Heart left ventricle (tissue), 16 donors: ENCODE measurements around the gene CCDC86. TPM values are rescaled to one million over a fixed set of nuclear protein-coding genes. Genes with fewer than 3 reads are reported as not detected.

Experiments used
- ATAC-seq, 4 donors: fragments of 200-7000 bp; cut with Tn5 transposase; one replicate each; pipeline ENCODE4 v1.9.1; 2020 to 2022; ENCODE audit warnings: moderate library complexity in 4 of 4, mild to moderate bottlenecking in 3 of 4, moderate number of reproducible peaks in 1 of 4
- DNase-seq, 5 donors: peaks; one replicate each; pipeline ENCODE4 v3.0.0-alpha.2; 2020
- H3K27ac ChIP-seq, 12 donors: fragments of 200-600 bp; sonication (generic) in 4 of 12; one replicate each; pipeline versions ENCODE4 v1.5.0 to v1.8.0; 2016 to 2022; ENCODE audit warnings: mild to moderate bottlenecking in 2 of 12
- H3K27me3 ChIP-seq, 9 donors: fragments of 200-600 bp; sonication (generic) in 2 of 9; one replicate each; pipeline versions ENCODE4 v1.5.1 to v1.8.0; 2016 to 2022; ENCODE audit warnings: mild to moderate bottlenecking in 3 of 9
- H3K36me3 ChIP-seq, 9 donors: fragments of 200-600 bp; sonication (generic) in 2 of 9; one replicate each; pipeline versions ENCODE4 v1.5.0 to v1.8.0; 2018 to 2022; ENCODE audit warnings: mild to moderate bottlenecking in 2 of 9
- H3K4me1 ChIP-seq, 12 donors: fragments of 200-600 bp; sonication (generic) in 4 of 12; one replicate each; pipeline versions ENCODE4 v1.5.0 to v1.8.0; 2016 to 2022; ENCODE audit warnings: mild to moderate bottlenecking in 3 of 12
- H3K4me3 ChIP-seq, 12 donors: fragments of 200-600 bp; sonication (generic) in 4 of 12; one replicate each; pipeline versions ENCODE4 v1.5.0 to v1.8.0; 2017 to 2022; ENCODE audit warnings: mild to moderate bottlenecking in 9 of 12, moderate library complexity in 4 of 12
- H3K9me3 ChIP-seq, 12 donors: fragments of 200-600 bp; sonication (generic) in 4 of 12; one replicate each; pipeline versions ENCODE4 v1.5.0 to v1.8.0; 2016 to 2022; ENCODE audit warnings: mild to moderate bottlenecking in 1 of 12
- POLR2A ChIP-seq, 2 donors: fragments of 450-650 bp; IDR thresholded peaks; one replicate each; pipeline ENCODE4 v1.6.1; 2017; ENCODE audit warnings: antibody characterized with exemption in 2 of 2, mild to moderate bottlenecking in 2 of 2, moderate library complexity in 2 of 2
- WGBS, 4 donors: extraction: QIAGEN DNeasy Blood & Tissue Kit in 2 of 4; methylation state at CpG; one replicate each; pipeline versions ENCODE4 v1.1.5 to v1.1.7; 2013 to 2018; 5-methylcytosine and 5-hydroxymethylcytosine counted together
- intact Hi-C, 10 donors: fragments of 100-400 bp; cut with DNase I; formaldehyde crosslinking; loops; one replicate each; pipeline versions ENCODE4 v1.11.1 to v1.14.2; 2022
- polyA plus RNA-seq, 2 donors: library from polyadenylated mRNA; stranded (reverse); fragments of 200-250 nt; gene quantifications; one replicate each; pipeline ENCODE4 v1.2.3, GENCODE V29; 2013
- total RNA-seq, 9 donors: library from RNA; depleted of rRNA in 2 of 9; stranded (reverse); fragments of >200 nt in 2 of 9; fragmentation: NEBNext Ultra II Directional in 3 of 9; extraction: Animal tissue kit (Norgen Biotek cat#: 25700) in 3 of 9; gene quantifications; one replicate each; pipeline versions ENCODE4 v1.1.0 to v1.2.4, GENCODE V29; 2016 to 2023
- TF ChIP-seq, protein P1 (sequence below), 12 donors: fragments of 200-600 bp; sonication (generic) in 4 of 12; IDR thresholded peaks; one replicate each; pipeline versions ENCODE4 v1.5.0 to v1.8.0; 2018 to 2022; ENCODE audit warnings: antibody characterized with exemption in 12 of 12, mild to moderate bottlenecking in 5 of 12
- donor health status: ischemic (EF 13 %, LVEDD 7.1; RV severe dilation, severe dysfunction).
- donor health status: healthy with polysubstance abuse.
- donor health status: DM: no; HTN: yes; CAD: no.
- donor health status: DM: no; HTN: no; CAD: no.
- donor health status: ischemic (EF 25% LVEDD 6.9; RV normal size, moderate dysfunction).
- donor health status: ischemic (EF 25% LVEDD 5.7; RV mildly dilated, moderate dysfunction).
- donor health status: healthy.
- donor health status: DM: yes; HTN: yes; CAD: no.
- donor health status: ischemic (EF 35%, LVEDD 5.7; RV mildly dilated, moderate dysfunction).
- donor health status: nonischemic (EF 11% LVEDD 7.7; RV severe dilation, severe dysfunction).
- donor health status: DM: yes; HTN: yes; CAD: no.
- donor health status: PGD.
- donor health status: ischemic (EF 29% LVEDD 5.4; RV normal size, mild dysfunction).
- donor health status: nonischemic (EF 23%, LVEDD 6.1; RV moderate dilation, normal function).

The CCDC86 gene
- total and polyA plus RNA-seq, 11 donors, result 6.0 to 33.3 (median 10.1) TPM

DNA sequence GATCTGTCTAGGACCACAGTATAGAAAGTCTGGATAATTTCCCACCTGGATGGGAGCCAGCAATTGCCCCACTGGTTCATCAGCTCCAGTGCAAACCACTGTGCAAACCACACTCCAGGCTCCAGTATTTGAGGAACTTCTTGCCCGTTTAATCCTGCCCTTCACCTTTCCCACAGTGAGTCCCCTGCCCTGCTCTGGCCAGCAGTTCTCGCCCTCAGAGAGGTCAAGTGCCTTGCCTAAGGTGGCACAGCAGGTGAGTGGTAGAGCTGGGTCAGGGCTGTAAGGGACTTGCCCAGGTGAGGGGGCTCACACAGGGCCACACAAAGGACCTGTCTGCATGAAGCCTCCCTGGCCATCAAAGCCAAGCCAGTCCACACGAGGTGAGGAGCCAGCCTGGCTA, 32.7 kb upstream of the CCDC86 start:
- Histone ChIP-seq H3K4me3 (no peak overlapping the region), H3K27ac (no peak overlapping the region), H3K36me3 (no peaks in the 10 kb centered on the region), H3K27me3 (no peaks in the 10 kb centered on the region), H3K4me1 (peaks cover 0 to 5% (median 0%) of the 10 kb centered on the region in 12 donors), H3K9me3 (no peaks in the 10 kb centered on the region)
- 70 to 79% (median 77%) methylated on average over 3 of the region's 3 CpGs for WGBS, 4 donors
- ATAC-seq (peak in 1 of 4 donors; percentile 23), DNase-seq (no peak)
- TF ChIP-seq POLR2A (IDR thresholded peaks at IDR 0.05), result no peak
- intact Hi-C loops, result no loop called here

DNA sequence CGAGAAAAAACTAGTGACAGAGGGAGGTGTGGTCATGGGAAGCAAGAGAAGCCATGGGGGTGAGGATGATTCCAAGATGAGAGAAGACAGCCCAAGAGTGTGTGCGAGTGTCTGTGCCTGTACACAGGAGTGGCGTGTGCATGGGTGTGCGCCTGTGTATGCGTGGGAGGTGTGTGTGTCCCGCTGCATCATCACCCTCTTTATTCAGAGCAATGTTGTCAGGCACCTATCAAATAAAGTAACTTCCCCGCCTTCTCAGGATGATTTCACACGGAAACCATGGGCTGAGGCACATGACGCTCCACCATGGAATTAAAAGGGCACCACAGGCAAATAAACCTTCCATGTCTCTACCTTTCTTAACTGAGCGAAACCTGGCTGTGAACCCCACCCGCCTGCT, 32.2 kb upstream of the CCDC86 start:
- no peaks in the 10 kb centered on the region for H3K27me3 ChIP-seq
- no peak overlapping the region for H3K27ac ChIP-seq
- WGBS, 4 donors, result 83 to 94% (median 90%) methylated on average over 11 of the region's 11 CpGs
- peak in 1 of 4 donors; percentile 22 for ATAC-seq
- no peak for DNase-seq
- H3K4me1 ChIP-seq, result peaks cover 0 to 5% (median 0%) of the 10 kb centered on the region in 12 donors
- no peaks in the 10 kb centered on the region for H3K9me3 ChIP-seq
- no peaks in the 10 kb centered on the region for H3K36me3 ChIP-seq
- TF ChIP-seq, protein P1, sequence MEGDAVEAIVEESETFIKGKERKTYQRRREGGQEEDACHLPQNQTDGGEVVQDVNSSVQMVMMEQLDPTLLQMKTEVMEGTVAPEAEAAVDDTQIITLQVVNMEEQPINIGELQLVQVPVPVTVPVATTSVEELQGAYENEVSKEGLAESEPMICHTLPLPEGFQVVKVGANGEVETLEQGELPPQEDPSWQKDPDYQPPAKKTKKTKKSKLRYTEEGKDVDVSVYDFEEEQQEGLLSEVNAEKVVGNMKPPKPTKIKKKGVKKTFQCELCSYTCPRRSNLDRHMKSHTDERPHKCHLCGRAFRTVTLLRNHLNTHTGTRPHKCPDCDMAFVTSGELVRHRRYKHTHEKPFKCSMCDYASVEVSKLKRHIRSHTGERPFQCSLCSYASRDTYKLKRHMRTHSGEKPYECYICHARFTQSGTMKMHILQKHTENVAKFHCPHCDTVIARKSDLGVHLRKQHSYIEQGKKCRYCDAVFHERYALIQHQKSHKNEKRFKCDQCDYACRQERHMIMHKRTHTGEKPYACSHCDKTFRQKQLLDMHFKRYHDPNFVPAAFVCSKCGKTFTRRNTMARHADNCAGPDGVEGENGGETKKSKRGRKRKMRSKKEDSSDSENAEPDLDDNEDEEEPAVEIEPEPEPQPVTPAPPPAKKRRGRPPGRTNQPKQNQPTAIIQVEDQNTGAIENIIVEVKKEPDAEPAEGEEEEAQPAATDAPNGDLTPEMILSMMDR (IDR thresholded peaks at IDR 0.05), result no peak
- TF ChIP-seq POLR2A (IDR thresholded peaks at IDR 0.05), result no peak
- intact Hi-C loops, result no loop called here
- no peak overlapping the region for H3K4me3 ChIP-seq

DNA sequence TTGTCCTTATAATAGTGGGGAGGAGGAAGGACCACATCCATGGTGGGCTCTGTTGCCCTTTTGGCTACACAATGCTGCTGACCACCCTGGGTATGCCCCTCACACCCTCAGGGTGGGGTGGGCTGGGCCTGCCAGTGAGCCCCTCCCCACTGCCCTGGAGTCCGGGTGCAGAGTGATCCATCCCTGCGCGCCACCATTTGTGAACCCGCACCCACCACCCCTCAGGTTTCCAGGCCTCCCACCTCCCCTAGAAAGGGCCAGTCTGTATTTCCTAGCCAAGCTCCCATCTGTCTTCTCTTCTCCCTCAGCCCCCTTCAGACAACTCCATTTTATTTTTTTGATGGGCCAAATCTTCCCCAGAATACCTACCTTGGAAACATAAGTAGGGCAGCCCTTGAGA, 31.8 kb upstream of the CCDC86 start:
- peaks cover 0 to 5% (median 0%) of the 10 kb centered on the region in 12 donors for H3K4me1 ChIP-seq
- H3K36me3 ChIP-seq, result no peaks in the 10 kb centered on the region
- H3K27ac ChIP-seq, result no peak overlapping the region

DNA sequence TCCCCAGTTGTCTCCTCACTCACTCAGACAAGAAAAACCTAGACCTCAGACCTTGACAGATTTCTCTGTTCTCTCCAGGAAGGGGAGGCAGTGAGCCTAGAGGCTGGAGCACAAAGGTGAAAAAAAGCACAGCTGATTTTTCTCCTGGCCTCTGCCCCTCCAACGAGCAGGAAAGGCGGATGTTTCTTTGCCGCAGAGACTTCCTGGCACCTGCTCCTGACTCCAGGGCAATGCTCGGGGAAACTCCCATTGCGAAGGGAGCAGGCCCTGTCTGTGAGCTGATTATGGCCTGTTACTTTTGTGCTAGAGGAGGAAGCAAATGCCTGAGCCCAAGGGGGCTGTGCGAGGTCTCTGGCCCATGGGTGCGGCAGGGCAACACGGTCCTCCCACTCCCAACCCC, 31.3 kb upstream of the CCDC86 start:
- Histone ChIP-seq H3K27me3 (no peaks in the 10 kb centered on the region), H3K36me3 (no peaks in the 10 kb centered on the region), H3K4me3 (no peak overlapping the region), H3K9me3 (no peaks in the 10 kb centered on the region), H3K4me1 (peaks cover 0 to 5% (median 0%) of the 10 kb centered on the region in 12 donors), H3K27ac (peak overlapping the region in 1 of 12 donors; percentile 48)
- intact Hi-C loops, result no loop called here
- TF ChIP-seq POLR2A (IDR thresholded peaks at IDR 0.05), result no peak
- TF ChIP-seq, protein P1 (IDR thresholded peaks at IDR 0.05), result no peak
- 30 to 58% (median 42%) methylated on average over 3 to 8 of the region's 8 CpGs for WGBS, 4 donors
- DNase-seq (no peak), ATAC-seq (peak in 2 of 4 donors; percentile 48 to 54)

More for the DNA sequence above, 31.8 kb upstream of the CCDC86 start:
- Histone ChIP-seq H3K27me3 (no peaks in the 10 kb centered on the region), H3K4me3 (no peak overlapping the region), H3K9me3 (no peaks in the 10 kb centered on the region)
- intact Hi-C loops, result no loop called here
- DNase-seq (no peak), ATAC-seq (no peak)
- 92 to 93% (median 93%) methylated on average over 4 of the region's 4 CpGs for WGBS, 4 donors
- TF ChIP-seq, protein P1 (IDR thresholded peaks at IDR 0.05), result no peak
- TF ChIP-seq POLR2A (IDR thresholded peaks at IDR 0.05), result no peak

DNA sequence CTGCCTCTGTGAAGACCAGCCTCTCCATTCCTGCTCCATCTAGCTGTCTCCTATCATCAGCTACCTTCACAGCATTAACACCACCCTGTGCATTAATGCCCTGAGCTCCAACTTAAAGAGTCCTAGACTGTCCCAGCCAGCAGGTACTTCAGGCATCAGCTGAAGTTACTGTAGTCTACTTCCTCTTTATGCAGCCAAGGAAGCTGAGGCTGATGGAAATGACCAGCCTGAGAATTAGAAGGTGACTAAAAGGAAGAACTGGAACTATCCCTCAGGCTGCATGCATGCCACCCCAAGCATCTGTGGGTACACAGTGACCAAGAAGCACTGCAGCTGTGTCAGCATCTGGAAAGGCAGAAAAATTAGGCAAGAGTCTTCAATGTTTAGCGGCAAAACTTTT, 28.6 kb upstream of the CCDC86 start:
- Histone ChIP-seq H3K4me1 (peaks cover 0 to 5% (median 0%) of the 10 kb centered on the region in 12 donors), H3K9me3 (peaks cover 0 to 15% (median 11%) of the 10 kb centered on the region in 12 donors), H3K27ac (no peak overlapping the region), H3K27me3 (no peaks in the 10 kb centered on the region), H3K4me3 (no peak overlapping the region), H3K36me3 (no peaks in the 10 kb centered on the region)
- TF ChIP-seq POLR2A (IDR thresholded peaks at IDR 0.05), result no peak
- TF ChIP-seq, protein P1 (IDR thresholded peaks at IDR 0.05), result no peak
- WGBS, 4 donors, result 86 to 100% (median 89%) methylated on average over 1 of the region's 1 CpG
- intact Hi-C loops, result no loop called here
- ATAC-seq (no peak), DNase-seq (no peak)
